ENCODE data around the gene NQO2.
A peak's percentile ranks its signal among the peaks of the same experiment; 100 is the strongest.

NQO2 gene

GRCh38 chr6:3039384-3039783 lies 39.7 kb downstream of the NQO2 start (continued):
- TF ChIP-seq PRDM2 (tag by site-specific recombination; IDR thresholded peaks at IDR 0.05; ENCODE audit: borderline replicate concordance) (no peak), ZNF514 (tag by site-specific recombination; IDR thresholded peaks at IDR 0.05) (no peak), ZNF292 (tag by site-specific recombination; IDR thresholded peaks at IDR 0.05; ENCODE audit: borderline replicate concordance, low read depth) (no peak), PRDM6 (tag by site-specific recombination; IDR thresholded peaks at IDR 0.05) (peak; percentile 88), ZEB2 (tag by site-specific recombination; IDR thresholded peaks at IDR 0.05) (no peak), ZNF660 (tag by site-specific recombination; IDR thresholded peaks at IDR 0.05) (no peak), ZNF433 (tag by site-specific recombination; IDR thresholded peaks at IDR 0.05; ENCODE audit: low read depth) (no peak), KLF7 (tag by site-specific recombination; IDR thresholded peaks at IDR 0.05; ENCODE audit: borderline replicate concordance) (no peak), ZNF600 (tag by site-specific recombination; IDR thresholded peaks at IDR 0.05) (no peak), PRDM10 (tag by site-specific recombination; IDR thresholded peaks at IDR 0.05) (0 out of 2 replicates have a peak, but pooled peaks have one; percentile 35), ZNF558 (tag by site-specific recombination; IDR thresholded peaks at IDR 0.05) (no peak; the same call in 1 of the 2 replicates), ZNF623 (tag by site-specific recombination; IDR thresholded peaks at IDR 0.05) (no peak), ZNF645 (tag by site-specific recombination; IDR thresholded peaks at IDR 0.05) (no peak), ZNF324 (tag by site-specific recombination; IDR thresholded peaks at IDR 0.05) (no peak), ZNF529 (tag by site-specific recombination; IDR thresholded peaks at IDR 0.05; ENCODE audit: insufficient replicate concordance) (no peak), ZNF561 (tag by site-specific recombination; IDR thresholded peaks at IDR 0.05; ENCODE audit: borderline replicate concordance) (0 out of 2 replicates have a peak, but pooled peaks have one; percentile 18), ZNF707 (tag by site-specific recombination; IDR thresholded peaks at IDR 0.05) (no peak), ZNF629 (tag by site-specific recombination; IDR thresholded peaks at IDR 0.05) (no peak), ZNF510 (tag by site-specific recombination; IDR thresholded peaks at IDR 0.05; ENCODE audit: insufficient replicate concordance) (no peak), KLF8 (tag by site-specific recombination; IDR thresholded peaks at IDR 0.05) (no peak), ZNF37A (tag by site-specific recombination; IDR thresholded peaks at IDR 0.05) (0 out of 2 replicates have a peak, but pooled peaks have one; percentile 24), ZFP69B (tag by site-specific recombination; IDR thresholded peaks at IDR 0.05) (no peak), SETDB1 (IDR thresholded peaks at IDR 0.05; ENCODE audit: insufficient read length, low read length) (peak; percentile 40), ZNF133 (tag by site-specific recombination; IDR thresholded peaks at IDR 0.05) (no peak), TCF7L2 (IDR thresholded peaks at IDR 0.05; ENCODE audit: borderline replicate concordance, low read depth, low read length) (no peak)
